Kidney (tissue), 22 donors: ENCODE results near the gene ZNF367. TPM values are rescaled to one million over a fixed set of nuclear protein-coding genes. Genes with fewer than 3 reads are reported as not detected.

Experiments
- DNase-seq, 5 donors: peaks; one replicate each; pipeline ENCODE4 v3.0.0-alpha.2; 2013 to 2020
- FAIRE-seq: peaks from 2 replicates; lab custom pipeline; 2012; peaks lifted over from hg19 to GRCh38; lab: Jason Lieb, UNC
- H3K27ac ChIP-seq, 2 donors: one replicate each; pipeline ENCODE4 v1.7.0; 2013; ENCODE audit warnings: low read depth in 2 of 2, low read length in 2 of 2, inconsistent platforms in 1 of 2
- H3K27me3 ChIP-seq: one replicate; pipeline ENCODE4 v1.7.1; 2013; ENCODE audit warnings: low read length, inconsistent platforms; ENCODE audit not compliant: control insufficient read depth, insufficient read depth
- H3K36me3 ChIP-seq, 3 donors: one replicate each; pipeline versions ENCODE4 v1.7.0 to v1.7.1; 2013; ENCODE audit warnings: low read length in 3 of 3, control low read depth in 1 of 3, inconsistent platforms in 1 of 3; ENCODE audit not compliant: insufficient read depth in 3 of 3, control insufficient read depth in 2 of 3
- H3K4me1 ChIP-seq, 3 donors: one replicate each; pipeline versions ENCODE4 v1.7.0 to v1.7.1; 2013; ENCODE audit warnings: low read length in 3 of 3, inconsistent platforms in 1 of 3, low read depth in 1 of 3; ENCODE audit not compliant: control insufficient read depth in 2 of 3, insufficient read depth in 2 of 3
- H3K4me3 ChIP-seq, 3 donors: one replicate each; pipeline versions ENCODE4 v1.7.0 to v1.8.1; 2013; ENCODE audit warnings: low read length in 3 of 3, control low read depth in 1 of 3, inconsistent platforms in 1 of 3
- H3K9ac ChIP-seq, 3 donors: one replicate each; pipeline versions ENCODE4 v1.7.0 to v1.7.1; 2013; ENCODE audit warnings: low read length in 3 of 3, control low read depth in 1 of 3, inconsistent platforms in 1 of 3
- H3K9me3 ChIP-seq, 3 donors: one replicate each; pipeline versions ENCODE4 v1.7.0 to v1.7.1; 2013; ENCODE audit warnings: low read length in 3 of 3, control low read depth in 1 of 3, inconsistent platforms in 1 of 3; ENCODE audit not compliant: control insufficient read depth in 2 of 3, insufficient read depth in 1 of 3
- CTCF ChIP-seq: IDR thresholded peaks from 3 replicates; pipeline ENCODE4 v1.5.1; 2012; ENCODE audit warnings: mild to moderate bottlenecking, moderate library complexity, borderline replicate concordance; ENCODE audit not compliant: insufficient read depth; ENCODE audit errors: extremely low read depth
- intact Hi-C: fragments of 100-400 bp; cut with DNase I; formaldehyde crosslinking; loops from one replicate; pipeline ENCODE4 v1.11.1; 2022
- long read RNA-seq, 10 donors: library from polyadenylated mRNA in 1 of 10; unstranded in 1 of 10; transcript quantifications; one replicate each; pipeline ENCODE4 v2.0.0 and lab custom pipeline, GENCODE V29; 2021 to 2026
- polyA plus RNA-seq: library from polyadenylated mRNA; stranded (reverse); fragments of 350-450 nt; fragmentation: Illumina TruSeq; extraction: RNeasy Lipid Tissue Mini Kit (QIAGEN cat#74804); gene quantifications from one replicate; pipeline ENCODE4 v1.2.3, GENCODE V29; 2014; ENCODE audit warnings: low read depth, low replicate concordance; ENCODE audit not compliant: insufficient read depth
- total RNA-seq: library from RNA; stranded (reverse); fragmentation: NEBNext Ultra II Directional; extraction: Animal tissue kit (Norgen Biotek cat#: 25700); gene quantifications from one replicate; pipeline ENCODE4 v1.2.1, GENCODE V29; 2021
- donor health status: control.
- donor health status: control.
- donor health status: control.
- donor health status: control.
- donor health status: control.
- donor health status: DM: yes; HTN: yes; CAD: no.
- donor health status: Normal renal cell carcinoma (clear cell type).

The ZNF367 gene
- total RNA-seq (1.9 TPM), polyA plus RNA-seq (1.5 TPM)
- long read RNA-seq, donor 1, partial matches to known transcripts = 0 of 3 reads
- long read RNA-seq, donor 1, other reads (novel, unspliced or antisense) = 0 of 3 reads
- long read RNA-seq, donor 2, partial matches to known transcripts = 0 of 3 reads
- long read RNA-seq, donor 2, other reads (novel, unspliced or antisense) = 0 of 3 reads
- long read RNA-seq, donor 3, partial matches to known transcripts = 0 of 2 reads
- long read RNA-seq, donor 3, other reads (novel, unspliced or antisense) = 0 of 2 reads
- long read RNA-seq, donor 4, partial matches to known transcripts = 0 of 1 reads
- long read RNA-seq, donor 4, other reads (novel, unspliced or antisense) = 0 of 1 reads
- long read RNA-seq, donor 5 = 0 reads
- long read RNA-seq, donor 6 = 0 reads
- long read RNA-seq, donor 7, partial matches to known transcripts = 0 of 2 reads
- long read RNA-seq, donor 7, other reads (novel, unspliced or antisense) = 1 of 2 reads
- long read RNA-seq, donor 8, partial matches to known transcripts = 0 of 1 reads
- long read RNA-seq, donor 8, other reads (novel, unspliced or antisense) = 0 of 1 reads
- long read RNA-seq, donor 9 = 0 reads
- long read RNA-seq, donor 10, partial matches to known transcripts = 5 of 7 reads
- long read RNA-seq, donor 10, other reads (novel, unspliced or antisense) = 0 of 7 reads

- intact Hi-C loops = no loop called here
- no peaks in the 10 kb centered on the region for H3K36me3 ChIP-seq
- DNase-seq (peak; percentile 98 to 99 (median 99)), FAIRE-seq (no peak)
- peak within 1 kb of the TSS; percentile 99 to 100 for H3K27ac ChIP-seq
- no peaks in the 10 kb centered on the region for H3K27me3 ChIP-seq
- peaks cover 5 to 20% (median 17%) of the 10 kb centered on the region in 3 donors for H3K4me1 ChIP-seq
- no peaks in the 10 kb centered on the region for H3K9me3 ChIP-seq
- H3K9ac ChIP-seq = peak within 1 kb of the TSS; percentile 90 to 97 (median 96)
- TF ChIP-seq CTCF = no peak
- H3K4me3 ChIP-seq = peak within 1 kb of the TSS; percentile 80 to 92 (median 85)
Observed at GRCh38 chr9:96418083-96418919, at the start of gene ZNF367. Gene ZNF367 (minus strand): TSS chr9:96418370. CDS start chr9:96418032, 338 bp downstream.

- no peaks in the 10 kb centered on the region for H3K27me3 ChIP-seq
- intact Hi-C loops = no loop called here
- no peak for TF ChIP-seq CTCF
Observed at GRCh38 chr9:96467784-96468183, 49.6 kb upstream of the ZNF367 start.

GRCh38 chr9:96464426-96464825 lies 46.3 kb upstream of the ZNF367 start:
- H3K4me1 ChIP-seq = no peaks in the 10 kb centered on the region
- no peak for TF ChIP-seq CTCF
- no peak overlapping the region for H3K27ac ChIP-seq
- intact Hi-C loops = no loop called here
- H3K36me3 ChIP-seq = peaks cover 0 to 23% (median 6%) of the 10 kb centered on the region in 3 donors
- H3K4me3 ChIP-seq = no peak overlapping the region
- H3K9ac ChIP-seq = no peak overlapping the region
- no peaks in the 10 kb centered on the region for H3K9me3 ChIP-seq
- no peaks in the 10 kb centered on the region for H3K27me3 ChIP-seq
- FAIRE-seq (no peak), DNase-seq (peak in 1 of 5 donors; percentile 23)

More at GRCh38 chr9:96467784-96468183, 49.6 kb upstream of the ZNF367 start:
- H3K27ac ChIP-seq = no peak overlapping the region
- DNase-seq (no peak), FAIRE-seq (no peak)
- no peaks in the 10 kb centered on the region for H3K4me1 ChIP-seq
- H3K9ac ChIP-seq = no peak overlapping the region
- H3K4me3 ChIP-seq = no peak overlapping the region
- peaks cover 0 to 27% (median 11%) of the 10 kb centered on the region in 3 donors for H3K36me3 ChIP-seq
- no peaks in the 10 kb centered on the region for H3K9me3 ChIP-seq
